Liver (tissue), 3 donors: ENCODE data around the gene ST3GAL5.

ENCODE experiments used
- EGR1 ChIP-seq, 2 donors: IDR thresholded peaks; 2 replicates each; pipeline ENCODE4 v1.6.1; 2016 to 2018; ENCODE audit warnings: antibody characterized with exemption in 2 of 2, low read depth in 2 of 2
- FOXA2 ChIP-seq: IDR thresholded peaks from 2 replicates; pipeline ENCODE4 v1.6.1; 2016; ENCODE audit warnings: antibody characterized with exemption
- RAD21 ChIP-seq, 2 donors: IDR thresholded peaks; 2 replicates each; pipeline ENCODE4 v1.6.1; 2016; ENCODE audit warnings: antibody characterized with exemption in 2 of 2, mild to moderate bottlenecking in 2 of 2
- RXRA ChIP-seq, 2 donors: IDR thresholded peaks; 2 replicates each; pipeline ENCODE4 v1.6.1; 2017 to 2018; ENCODE audit warnings: antibody characterized with exemption in 2 of 2, mild to moderate bottlenecking in 1 of 2
- TAF1 ChIP-seq: conservative IDR thresholded peaks from 2 replicates; pipeline ENCODE4 v1.6.1; 2016; ENCODE audit warnings: antibody characterized with exemption, mild to moderate bottlenecking
- YY1 ChIP-seq: IDR thresholded peaks from 2 replicates; pipeline ENCODE4 v1.6.1; 2016; ENCODE audit warnings: antibody characterized with exemption, mild to moderate bottlenecking
- TF ChIP-seq, protein P1 (sequence below): fragments of 150-350 bp; IDR thresholded peaks from 2 replicates; pipeline ENCODE4 v1.5.1; 2017; ENCODE audit warnings: improper control_type of control experiment, low read depth, low read length; ENCODE audit not compliant: missing input control
- TF ChIP-seq, protein P2 (sequence below): IDR thresholded peaks from 2 replicates; pipeline ENCODE4 v1.6.1; 2016; ENCODE audit warnings: antibody characterized with exemption, mild to moderate bottlenecking
- TF ChIP-seq, protein P3 (sequence below): IDR thresholded peaks from 2 replicates; pipeline ENCODE4 v1.6.1; 2016; ENCODE audit warnings: antibody characterized with exemption
- TF ChIP-seq, protein P4 (sequence below): IDR thresholded peaks from 2 replicates; pipeline ENCODE4 v1.6.1; 2016; ENCODE audit warnings: antibody characterized with exemption
- donor health status: healthy.
- donor health status: healthy.

DNA sequence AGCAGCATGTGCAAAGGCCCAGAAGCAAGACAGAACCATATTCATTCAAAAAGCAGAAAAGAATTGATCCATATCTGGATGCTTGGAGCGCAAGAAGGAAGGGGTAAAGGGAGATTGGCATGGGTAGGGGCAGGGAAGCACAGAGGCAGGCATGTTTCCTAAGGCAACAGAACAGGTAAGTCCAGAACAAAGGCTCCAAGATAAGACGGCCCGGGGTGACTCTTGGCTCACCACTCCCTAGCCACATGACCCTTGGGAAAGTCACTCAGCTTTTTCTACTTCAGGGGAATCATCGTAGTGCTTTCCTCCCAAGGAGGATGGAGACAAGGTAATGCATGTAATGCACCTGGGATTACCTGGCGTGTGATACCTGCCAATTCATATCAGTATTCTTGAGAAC lies 37.7 kb upstream of the ST3GAL5 start:
- TF ChIP-seq, protein P1, sequence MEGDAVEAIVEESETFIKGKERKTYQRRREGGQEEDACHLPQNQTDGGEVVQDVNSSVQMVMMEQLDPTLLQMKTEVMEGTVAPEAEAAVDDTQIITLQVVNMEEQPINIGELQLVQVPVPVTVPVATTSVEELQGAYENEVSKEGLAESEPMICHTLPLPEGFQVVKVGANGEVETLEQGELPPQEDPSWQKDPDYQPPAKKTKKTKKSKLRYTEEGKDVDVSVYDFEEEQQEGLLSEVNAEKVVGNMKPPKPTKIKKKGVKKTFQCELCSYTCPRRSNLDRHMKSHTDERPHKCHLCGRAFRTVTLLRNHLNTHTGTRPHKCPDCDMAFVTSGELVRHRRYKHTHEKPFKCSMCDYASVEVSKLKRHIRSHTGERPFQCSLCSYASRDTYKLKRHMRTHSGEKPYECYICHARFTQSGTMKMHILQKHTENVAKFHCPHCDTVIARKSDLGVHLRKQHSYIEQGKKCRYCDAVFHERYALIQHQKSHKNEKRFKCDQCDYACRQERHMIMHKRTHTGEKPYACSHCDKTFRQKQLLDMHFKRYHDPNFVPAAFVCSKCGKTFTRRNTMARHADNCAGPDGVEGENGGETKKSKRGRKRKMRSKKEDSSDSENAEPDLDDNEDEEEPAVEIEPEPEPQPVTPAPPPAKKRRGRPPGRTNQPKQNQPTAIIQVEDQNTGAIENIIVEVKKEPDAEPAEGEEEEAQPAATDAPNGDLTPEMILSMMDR: no peak
- TF ChIP-seq TAF1 (no peak), RAD21 (IDR thresholded peaks at IDR 0.05) (no peak), FOXA2 (no peak), EGR1 (IDR thresholded peaks at IDR 0.05; ENCODE audit: low read depth in 2 of 2) (no peak), RXRA (IDR thresholded peaks at IDR 0.05) (no peak), YY1 (no peak)
- TF ChIP-seq, protein P2, sequence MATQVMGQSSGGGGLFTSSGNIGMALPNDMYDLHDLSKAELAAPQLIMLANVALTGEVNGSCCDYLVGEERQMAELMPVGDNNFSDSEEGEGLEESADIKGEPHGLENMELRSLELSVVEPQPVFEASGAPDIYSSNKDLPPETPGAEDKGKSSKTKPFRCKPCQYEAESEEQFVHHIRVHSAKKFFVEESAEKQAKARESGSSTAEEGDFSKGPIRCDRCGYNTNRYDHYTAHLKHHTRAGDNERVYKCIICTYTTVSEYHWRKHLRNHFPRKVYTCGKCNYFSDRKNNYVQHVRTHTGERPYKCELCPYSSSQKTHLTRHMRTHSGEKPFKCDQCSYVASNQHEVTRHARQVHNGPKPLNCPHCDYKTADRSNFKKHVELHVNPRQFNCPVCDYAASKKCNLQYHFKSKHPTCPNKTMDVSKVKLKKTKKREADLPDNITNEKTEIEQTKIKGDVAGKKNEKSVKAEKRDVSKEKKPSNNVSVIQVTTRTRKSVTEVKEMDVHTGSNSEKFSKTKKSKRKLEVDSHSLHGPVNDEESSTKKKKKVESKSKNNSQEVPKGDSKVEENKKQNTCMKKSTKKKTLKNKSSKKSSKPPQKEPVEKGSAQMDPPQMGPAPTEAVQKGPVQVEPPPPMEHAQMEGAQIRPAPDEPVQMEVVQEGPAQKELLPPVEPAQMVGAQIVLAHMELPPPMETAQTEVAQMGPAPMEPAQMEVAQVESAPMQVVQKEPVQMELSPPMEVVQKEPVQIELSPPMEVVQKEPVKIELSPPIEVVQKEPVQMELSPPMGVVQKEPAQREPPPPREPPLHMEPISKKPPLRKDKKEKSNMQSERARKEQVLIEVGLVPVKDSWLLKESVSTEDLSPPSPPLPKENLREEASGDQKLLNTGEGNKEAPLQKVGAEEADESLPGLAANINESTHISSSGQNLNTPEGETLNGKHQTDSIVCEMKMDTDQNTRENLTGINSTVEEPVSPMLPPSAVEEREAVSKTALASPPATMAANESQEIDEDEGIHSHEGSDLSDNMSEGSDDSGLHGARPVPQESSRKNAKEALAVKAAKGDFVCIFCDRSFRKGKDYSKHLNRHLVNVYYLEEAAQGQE: no peak
- TF ChIP-seq, protein P3, sequence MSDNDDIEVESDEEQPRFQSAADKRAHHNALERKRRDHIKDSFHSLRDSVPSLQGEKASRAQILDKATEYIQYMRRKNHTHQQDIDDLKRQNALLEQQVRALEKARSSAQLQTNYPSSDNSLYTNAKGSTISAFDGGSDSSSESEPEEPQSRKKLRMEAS: no peak
- TF ChIP-seq, protein P4, sequence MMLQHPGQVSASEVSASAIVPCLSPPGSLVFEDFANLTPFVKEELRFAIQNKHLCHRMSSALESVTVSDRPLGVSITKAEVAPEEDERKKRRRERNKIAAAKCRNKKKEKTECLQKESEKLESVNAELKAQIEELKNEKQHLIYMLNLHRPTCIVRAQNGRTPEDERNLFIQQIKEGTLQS: no peak
